Esophagus squamous epithelium (tissue), 5 donors: ENCODE measurements around the gene NADSYN1. TPM values are rescaled to one million over a fixed set of nuclear protein-coding genes. Genes with fewer than 3 reads are reported as not detected.

ENCODE experiments used
- DNase-seq: peaks from one replicate; lab custom pipeline; 2025; lab: John Stamatoyannopoulos, UW
- H3K27ac ChIP-seq, 4 donors: fragments of 200-600 bp; sonication (generic); one replicate each; pipeline ENCODE4 v1.5.1; 2016 to 2019; ENCODE audit warnings: mild to moderate bottlenecking in 1 of 4
- H3K27me3 ChIP-seq, 4 donors: fragments of 200-600 bp; sonication (generic); 1 replicate in 3 of 4; 2 replicates in 1 of 4; pipeline versions ENCODE4 v1.5.1 to v1.6.0; 2017 to 2021; ENCODE audit warnings: antibody characterized with exemption in 1 of 4
- H3K36me3 ChIP-seq, 3 donors: fragments of 200-600 bp; sonication (generic); one replicate each; pipeline ENCODE4 v1.5.1; 2016 to 2019
- H3K4me1 ChIP-seq, 3 donors: fragments of 200-600 bp; sonication (generic); one replicate each; pipeline ENCODE4 v1.5.1; 2017 to 2019
- H3K4me3 ChIP-seq, 4 donors: fragments of 200-600 bp; sonication (generic); 1 replicate in 3 of 4; 2 replicates in 1 of 4; pipeline ENCODE4 v1.5.1; 2016 to 2019; ENCODE audit warnings: mild to moderate bottlenecking in 2 of 4, moderate library complexity in 1 of 4
- H3K9me3 ChIP-seq, 3 donors: fragments of 200-600 bp; sonication (generic); one replicate each; pipeline ENCODE4 v1.5.1; 2016 to 2019
- POLR2A ChIP-seq, 4 donors: fragments of 450-650 bp; IDR thresholded peaks; one replicate each; pipeline ENCODE4 v1.6.1; 2017; ENCODE audit warnings: antibody characterized with exemption in 4 of 4, mild to moderate bottlenecking in 4 of 4, moderate library complexity in 3 of 4
- WGBS, 2 donors: methylation state at CpG; one replicate each; pipeline ENCODE4 v1.1.5; 2018; 5-methylcytosine and 5-hydroxymethylcytosine counted together
- intact Hi-C: fragments of 100-400 bp; cut with DNase I; formaldehyde crosslinking; loops from one replicate; pipeline ENCODE4 v1.15.0; 2022
- total RNA-seq, 4 donors: library from RNA; depleted of rRNA; stranded (reverse); fragments of >200 nt; gene quantifications; one replicate each; pipeline ENCODE4 v1.1.0, GENCODE V29; 2016
- TF ChIP-seq, protein P1 (sequence below), 6 experiments: fragments of 450-650 bp in 4 of 6; fragments of 200-600 bp in 2 of 6; sonication (generic) in 2 of 6; IDR thresholded peaks; one replicate each; pipeline ENCODE4 v1.5.1; 2016 to 2019; ENCODE audit warnings: antibody characterized with exemption in 6 of 6, mild to moderate bottlenecking in 4 of 6, moderate library complexity in 4 of 6
- donor health status: DM: yes; HTN: yes; CAD: no.

The NADSYN1 gene
- total RNA-seq, 4 donors from 2014 or later, result 62.0 to 81.3 (median 71.7) TPM

DNA sequence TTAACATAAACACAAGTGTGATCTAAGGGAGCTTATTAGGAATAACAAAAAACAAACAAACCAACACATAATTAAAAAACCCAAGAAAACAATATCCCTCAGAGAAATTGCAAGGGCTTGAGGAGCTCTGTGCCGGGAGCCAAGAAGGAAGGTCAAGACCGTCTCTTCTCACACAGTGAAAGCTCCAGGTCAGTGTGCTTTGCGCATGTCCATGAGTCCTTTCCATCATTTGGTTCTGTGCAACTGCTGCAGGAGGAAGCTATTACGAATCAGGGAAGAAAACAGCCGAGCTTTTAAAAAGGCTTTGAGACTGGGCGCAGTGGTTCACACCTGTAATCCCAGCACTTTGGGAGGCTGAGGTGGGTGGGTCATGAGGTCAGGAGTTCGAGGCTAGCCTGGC is 89.4 kb downstream of the NADSYN1 start:
- no peak for DNase-seq
- no peak overlapping the region for H3K4me3 ChIP-seq
- no peaks in the 10 kb centered on the region for H3K36me3 ChIP-seq
- no peaks in the 10 kb centered on the region for H3K9me3 ChIP-seq
- intact Hi-C loops, result no loop called here
- no peaks in the 10 kb centered on the region for H3K4me1 ChIP-seq
- WGBS, 2 donors, result 69 to 76% methylated on average over 7 of the region's 7 CpGs
- H3K27ac ChIP-seq, result no peak overlapping the region
- TF ChIP-seq, protein P1, sequence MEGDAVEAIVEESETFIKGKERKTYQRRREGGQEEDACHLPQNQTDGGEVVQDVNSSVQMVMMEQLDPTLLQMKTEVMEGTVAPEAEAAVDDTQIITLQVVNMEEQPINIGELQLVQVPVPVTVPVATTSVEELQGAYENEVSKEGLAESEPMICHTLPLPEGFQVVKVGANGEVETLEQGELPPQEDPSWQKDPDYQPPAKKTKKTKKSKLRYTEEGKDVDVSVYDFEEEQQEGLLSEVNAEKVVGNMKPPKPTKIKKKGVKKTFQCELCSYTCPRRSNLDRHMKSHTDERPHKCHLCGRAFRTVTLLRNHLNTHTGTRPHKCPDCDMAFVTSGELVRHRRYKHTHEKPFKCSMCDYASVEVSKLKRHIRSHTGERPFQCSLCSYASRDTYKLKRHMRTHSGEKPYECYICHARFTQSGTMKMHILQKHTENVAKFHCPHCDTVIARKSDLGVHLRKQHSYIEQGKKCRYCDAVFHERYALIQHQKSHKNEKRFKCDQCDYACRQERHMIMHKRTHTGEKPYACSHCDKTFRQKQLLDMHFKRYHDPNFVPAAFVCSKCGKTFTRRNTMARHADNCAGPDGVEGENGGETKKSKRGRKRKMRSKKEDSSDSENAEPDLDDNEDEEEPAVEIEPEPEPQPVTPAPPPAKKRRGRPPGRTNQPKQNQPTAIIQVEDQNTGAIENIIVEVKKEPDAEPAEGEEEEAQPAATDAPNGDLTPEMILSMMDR (IDR thresholded peaks at IDR 0.05), result no peak
- no peak for TF ChIP-seq POLR2A (IDR thresholded peaks at IDR 0.05)
- peaks cover 0 to 4% (median 0%) of the 10 kb centered on the region in 4 donors for H3K27me3 ChIP-seq

DNA sequence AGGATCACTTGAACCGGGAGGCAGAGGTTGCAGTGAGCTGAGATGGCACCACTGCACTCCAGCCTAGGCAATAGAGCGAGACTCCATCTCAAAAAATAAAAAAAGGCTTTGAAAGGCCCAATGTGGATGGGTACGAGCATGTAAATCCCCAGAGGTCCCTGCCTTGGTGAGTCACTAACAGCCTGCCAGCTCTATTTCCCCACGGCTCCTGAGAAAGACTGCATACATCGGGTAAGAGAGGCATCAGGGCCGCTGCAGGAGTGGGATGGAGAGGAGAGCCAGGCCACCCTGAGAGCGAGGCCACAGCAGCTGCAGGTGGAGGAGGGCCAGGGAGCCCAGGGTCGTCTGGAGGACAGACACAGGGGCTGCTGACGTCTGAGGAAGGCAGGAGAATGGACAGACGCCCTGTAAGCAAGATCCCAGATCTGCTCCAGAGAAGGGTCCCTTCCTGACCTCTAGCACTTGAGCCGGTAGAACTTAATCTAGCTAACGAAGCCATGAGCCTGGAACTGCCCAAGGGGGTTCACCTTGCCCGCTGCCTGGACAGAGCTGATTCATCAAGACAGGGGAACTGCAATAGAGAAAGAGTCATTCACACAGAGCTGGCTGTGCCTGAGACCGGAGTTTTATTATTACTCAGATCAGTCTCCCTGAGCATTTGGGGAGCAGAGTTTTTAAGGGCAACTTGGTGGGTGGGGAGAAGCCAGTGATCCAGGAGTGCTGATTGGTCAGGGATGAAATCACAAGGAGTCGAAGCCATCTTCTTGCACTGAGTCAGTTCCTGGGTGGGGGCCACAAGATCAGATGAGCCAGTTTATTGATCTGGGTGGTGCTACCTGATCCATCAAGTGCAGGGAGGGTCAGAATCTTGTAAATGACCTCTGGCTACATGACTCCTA is 90.1 kb downstream of the NADSYN1 start:
- 62 to 79% methylated on average over 10 to 12 of the region's 15 CpGs for WGBS, 2 donors
- intact Hi-C loops, result no loop called here
- Histone ChIP-seq H3K36me3 (no peaks in the 10 kb centered on the region), H3K27ac (no peak overlapping the region), H3K9me3 (no peaks in the 10 kb centered on the region), H3K4me3 (no peak overlapping the region), H3K4me1 (no peaks in the 10 kb centered on the region), H3K27me3 (peaks cover 0 to 4% (median 0%) of the 10 kb centered on the region in 4 donors)
- DNase-seq, result no peak
- TF ChIP-seq, protein P1 (IDR thresholded peaks at IDR 0.05), result no peak
- no peak for TF ChIP-seq POLR2A (IDR thresholded peaks at IDR 0.05)

DNA sequence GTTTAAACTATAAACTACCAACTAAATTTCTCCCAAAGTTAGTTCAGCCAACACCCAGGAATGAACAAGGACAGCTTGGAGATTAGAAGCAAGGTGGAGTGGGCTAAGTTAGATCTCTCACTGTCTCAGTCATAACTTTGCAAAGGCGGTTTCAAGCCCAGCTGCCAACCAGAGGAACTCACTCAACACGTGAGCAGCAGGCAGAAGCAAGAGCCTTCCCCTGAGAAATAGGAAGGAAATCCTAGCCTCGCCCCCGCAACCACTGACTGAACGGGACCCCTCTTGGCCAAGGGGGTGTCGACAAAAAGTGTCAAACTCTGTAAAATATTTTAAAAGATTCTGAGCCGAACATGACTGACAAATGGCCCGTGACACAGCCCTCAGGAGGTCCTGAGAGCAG is 90.9 kb downstream of the NADSYN1 start:
- intact Hi-C loops, result no loop called here
- Histone ChIP-seq H3K36me3 (no peaks in the 10 kb centered on the region), H3K27me3 (peaks cover 0 to 10% (median 0%) of the 10 kb centered on the region in 4 donors), H3K27ac (no peak overlapping the region), H3K9me3 (no peaks in the 10 kb centered on the region), H3K4me1 (no peaks in the 10 kb centered on the region), H3K4me3 (no peak overlapping the region)
- no peak for DNase-seq
- 48 to 50% methylated on average over 8 of the region's 8 CpGs for WGBS, 2 donors
- TF ChIP-seq POLR2A (IDR thresholded peaks at IDR 0.05), result no peak
- TF ChIP-seq, protein P1 (IDR thresholded peaks at IDR 0.05), result no peak

DNA sequence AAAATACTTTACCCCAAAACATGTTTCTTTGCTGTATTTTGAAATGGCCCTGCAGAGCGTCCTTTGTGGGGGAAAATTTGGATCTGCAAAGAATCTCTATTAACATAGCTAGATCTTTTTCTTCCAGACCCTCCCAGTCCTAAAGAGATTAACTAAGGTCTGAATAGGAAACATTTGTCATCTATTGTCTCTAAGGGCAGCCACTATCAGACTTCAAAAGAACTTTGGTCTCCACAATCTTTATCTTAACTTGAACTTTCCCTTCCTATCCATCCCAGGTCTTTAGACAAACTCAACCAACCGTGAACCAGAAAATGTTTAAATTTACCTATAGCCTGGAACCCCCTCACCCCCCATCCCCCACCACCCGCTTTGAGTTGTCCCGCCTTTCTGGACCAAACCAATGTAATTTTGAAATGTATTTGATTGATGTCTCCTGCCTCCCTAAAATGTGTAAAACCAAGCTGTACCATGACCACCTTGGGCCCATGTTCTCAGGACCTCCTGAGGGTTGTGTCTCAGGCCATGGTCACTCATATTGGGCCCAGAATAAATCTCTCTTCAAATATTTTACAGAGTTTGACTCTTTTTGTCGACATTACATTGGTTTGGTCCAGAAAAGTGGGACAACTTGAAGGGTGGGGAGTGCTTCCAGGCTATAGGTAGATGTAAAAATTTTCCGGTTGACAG is 91.7 kb downstream of the NADSYN1 start:
- H3K27ac ChIP-seq, result no peak overlapping the region
- H3K4me3 ChIP-seq, result no peak overlapping the region
- peaks cover 0 to 15% (median 0%) of the 10 kb centered on the region in 4 donors for H3K27me3 ChIP-seq
- H3K36me3 ChIP-seq, result no peaks in the 10 kb centered on the region
- WGBS, 2 donors, result 58 to 65% methylated on average over 5 to 6 of the region's 6 CpGs
- H3K4me1 ChIP-seq, result no peaks in the 10 kb centered on the region
- no peak for DNase-seq
- TF ChIP-seq, protein P1 (IDR thresholded peaks at IDR 0.05), result no peak
- TF ChIP-seq POLR2A (IDR thresholded peaks at IDR 0.05), result no peak
- H3K9me3 ChIP-seq, result no peaks in the 10 kb centered on the region
- intact Hi-C loops, result loop anchor here (5.0 kb wide), 1 partner anchor 62 kb away; no protein-coding TSS in a partner anchor
